ENCODE measurements around the gene CHST11. TPM values are rescaled to one million over a fixed set of nuclear protein-coding genes. Genes with fewer than 3 reads are reported as not detected.

Gene CHST11
- total and polyA plus RNA-seq, 10 of the 15 experiments (the other 5 are each of a cell fraction or from before 2014, with no cell fraction given) = 1.9 to 38.1 (median 17.2) TPM

- no peaks in the 10 kb centered on the region; the same call in 1 of the 2 replicates for H4K20me1 ChIP-seq (ENCODE audit: control insufficient read depth, insufficient read depth)
- H3K9me3 ChIP-seq (replicated peaks; ENCODE audit: control insufficient read depth, insufficient read depth, low read length) = peaks cover 3% of the 10 kb centered on the region; the same call in 1 of the 3 replicates
- peaks cover 26% of the 10 kb centered on the region for H3K79me2 ChIP-seq (ENCODE audit: control insufficient read depth, insufficient read depth, low read length)
- H2AFZ ChIP-seq (ENCODE audit: control insufficient read depth, low read depth, low read length) = no peak overlapping the region
- H3K4me1 ChIP-seq (ENCODE audit: control insufficient read depth, insufficient read depth, low read length) = peaks cover 12% of the 10 kb centered on the region
- no peak overlapping the region for H3K4me3 ChIP-seq
- TF ChIP-seq SPI1 (IDR thresholded peaks at IDR 0.05; ENCODE audit: borderline replicate concordance, insufficient read depth, low read depth, low read length) (no peak), POLR2A (IDR thresholded peaks at IDR 0.05; ENCODE audit: low read depth, low read length) (no peak), RCOR1 (conservative IDR thresholded peaks at IDR 0.05; ENCODE audit: low read depth, low read length) (no peak), SREBF1 (IDR thresholded peaks at IDR 0.05; ENCODE audit: low read length) (no peak), SUPT20H (IDR thresholded peaks at IDR 0.05; ENCODE audit: borderline replicate concordance, control insufficient read depth, low read depth, low read length) (no peak), NFYA (IDR thresholded peaks at IDR 0.05; ENCODE audit: borderline replicate concordance, low read depth, low read length) (no peak)
- H3K4me2 ChIP-seq (ENCODE audit: control insufficient read depth, insufficient read depth) = no peak overlapping the region
- 97% methylated on average over 9 of the region's 9 CpGs for WGBS (ENCODE audit: insufficient coverage, insufficient replicate concordance, low lambda C conversion rate, missing lambda C conversion rate)
- intact Hi-C loops (cut with micrococcal nuclease; ENCODE audit: unreplicated experiment) = no loop called here
- no peak overlapping the region for H3K27ac ChIP-seq (ENCODE audit: control insufficient read depth, insufficient read depth)
- RAD21 ChIA-PET (ENCODE audit: unreplicated experiment) = interaction anchor here (0.9 to 3.0 kb wide), 3 partner anchors 28 to 88 kb away, joined by 3 to 7 read pairs (median 4); no protein-coding TSS in a partner anchor
- CTCF ChIA-PET = interaction anchor here (0.6 to 0.7 kb wide), 2 partner anchors 79 to 124 kb away, joined by 3 read pairs; no protein-coding TSS in a partner anchor
- H3K27me3 ChIP-seq (replicated peaks in 1 of 2; ENCODE audit: control insufficient read depth in 2 of 2, insufficient read depth in 2 of 2, low read length in 1 of 2) = no peaks in the 10 kb centered on the region
- no TSS peak for BruUV-seq (replicated peaks)
- H3K36me3 ChIP-seq (ENCODE audit: control insufficient read depth in 2 of 2, insufficient read depth in 2 of 2, low read length in 1 of 2) = peaks cover 0 to 3% of the 10 kb centered on the region in 2 experiments; a peak in 2 of 4 replicates
- POLR2A ChIA-PET = interaction anchor here (1.1 to 1.6 kb wide), 3 partner anchors 8 to 22 kb away, joined by 3 to 6 read pairs (median 4); no protein-coding TSS in a partner anchor
- FAIRE-seq (no peak), ATAC-seq (no peak), DNase-seq (ENCODE audit: low read depth, low spot score) (no peak)
- in situ Hi-C loops (cut with MboI) = no loop called here
- SMC1A ChIA-PET (ENCODE audit: uncharacterized antibody, unreplicated experiment) = interaction anchor here (0.8 to 3.8 kb wide), 8 partner anchors 9 to 69 kb away, joined by 3 to 12 read pairs (median 4); no protein-coding TSS in a partner anchor
- no peak overlapping the region for H3K9ac ChIP-seq (ENCODE audit: control insufficient read depth, insufficient read depth, low read length)
Observed at GRCh38 chr12:104547235-104547634, 90.5 kb downstream of the CHST11 start.
